Keratinocyte (primary cell): ENCODE measurements around the gene ZNF248. TPM values are rescaled to one million over a fixed set of nuclear protein-coding genes. Genes with fewer than 3 reads are reported as not detected.

Source experiments
- DNase-seq: peaks from one replicate; pipeline ENCODE4 v3.0.0-alpha.2; 2011; ENCODE audit warnings: low read depth, missing footprints, low spot score
- FAIRE-seq: peaks from 2 replicates; lab custom pipeline; 2011; peaks lifted over from hg19 to GRCh38; lab: Jason Lieb, UNC
- H2AFZ ChIP-seq: 2 replicates; pipeline ENCODE4 v1.6.0; 2012; ENCODE audit warnings: low read length, control low read depth, inconsistent platforms; ENCODE audit not compliant: control insufficient read depth
- H3K27ac ChIP-seq: 2 replicates; pipeline ENCODE4 v1.5.1; 2011; ENCODE audit warnings: low read length; ENCODE audit not compliant: control insufficient read depth, insufficient read depth
- H3K27me3 ChIP-seq: 3 replicates; pipeline ENCODE4 v1.6.0; 2011; ENCODE audit warnings: low read length; ENCODE audit not compliant: control insufficient read depth, insufficient read depth; ENCODE audit errors: extremely low read depth
- H3K36me3 ChIP-seq, 2 experiments: 2 replicates in 1 of 2; 3 replicates in 1 of 2; pipeline ENCODE4 v1.5.1; 2011; ENCODE audit warnings: low read length in 2 of 2, mild to moderate bottlenecking in 1 of 2; ENCODE audit not compliant: control insufficient read depth in 2 of 2, insufficient read depth in 2 of 2; ENCODE audit errors: extremely low read depth in 1 of 2
- H3K4me1 ChIP-seq: 3 replicates; pipeline ENCODE4 v1.5.1; 2011; ENCODE audit warnings: low read length; ENCODE audit not compliant: control insufficient read depth, insufficient read depth; ENCODE audit errors: extremely low read depth
- H3K4me2 ChIP-seq: 3 replicates; pipeline ENCODE4 v1.6.0; 2011; ENCODE audit warnings: low read depth, low read length; ENCODE audit not compliant: control insufficient read depth, insufficient read depth; ENCODE audit errors: extremely low read depth
- H3K4me3 ChIP-seq, 3 experiments: fragments of 200-600 bp in 1 of 3; sonication (generic) in 1 of 3; 2 replicates in 2 of 3; 3 replicates in 1 of 3; pipeline ENCODE4 v1.5.1; 2011 to 2016; ENCODE audit warnings: low read length in 3 of 3, mild to moderate bottlenecking in 3 of 3, control low read depth in 2 of 3, inconsistent platforms in 1 of 3, low read depth in 1 of 3, mixed read lengths in 1 of 3, mixed run types in 1 of 3, moderate library complexity in 1 of 3; ENCODE audit not compliant: control insufficient read depth in 2 of 3, insufficient read depth in 2 of 3; ENCODE audit errors: extremely low read depth in 1 of 3
- H3K79me2 ChIP-seq: 2 replicates; pipeline ENCODE4 v1.6.0; 2012; ENCODE audit warnings: low read length; ENCODE audit not compliant: control insufficient read depth, insufficient read depth
- H3K9ac ChIP-seq: 3 replicates; pipeline ENCODE4 v1.6.0; 2011; ENCODE audit warnings: low read length; ENCODE audit not compliant: control insufficient read depth, insufficient read depth; ENCODE audit errors: extremely low read depth
- H3K9me1 ChIP-seq: 3 replicates; pipeline ENCODE4 v1.6.0; 2011; ENCODE audit warnings: low read length; ENCODE audit not compliant: control insufficient read depth, insufficient read depth; ENCODE audit errors: extremely low read depth
- H3K9me3 ChIP-seq: 2 replicates; pipeline ENCODE4 v1.5.1; 2012; ENCODE audit warnings: low read depth, low read length; ENCODE audit not compliant: control insufficient read depth
- H4K20me1 ChIP-seq: 3 replicates; pipeline ENCODE4 v1.6.0; 2011; ENCODE audit warnings: low read length; ENCODE audit not compliant: control insufficient read depth, insufficient read depth; ENCODE audit errors: extremely low read depth
- EZH2 ChIP-seq: IDR thresholded peaks from one replicate; pipeline ENCODE4 v1.6.1; 2012; ENCODE audit warnings: inconsistent platforms, mild to moderate bottlenecking, low read length, moderate library complexity
- dilution Hi-C: fragments of 300-500 bp; cut with MboI; formaldehyde crosslinking; loops from one replicate; pipeline ENCODE4 v1.7.0; 2020; ENCODE audit warnings: low sequenced_read_pairs; ENCODE audit not compliant: extremely low pct_ligation_motif_present
- polyA plus RNA-seq, 5 experiments: library from polyadenylated mRNA; depleted of rRNA in 3 of 5; stranded (reverse) in 3 of 5; stranded (forward) in 1 of 5; unstranded in 1 of 5; fragments of >200 nt; gene quantifications; 1 replicate in 1 of 5; 2 replicates in 3 of 5; 3 replicates in 1 of 5; pipeline versions ENCODE4 v1.2.1 to v1.2.3, GENCODE V29; 2011 to 2012; ENCODE audit warnings: missing spikeins in 2 of 5, low read depth in 1 of 5, low replicate concordance in 1 of 5
- TF ChIP-seq, protein P1 (sequence below), 3 experiments: IDR thresholded peaks in 1 of 3; conservative IDR thresholded peaks in 1 of 3; optimal IDR thresholded peaks in 1 of 3; 2 replicates in 2 of 3; 3 replicates in 1 of 3; pipeline versions ENCODE3 to v1.5.1; 2011; ENCODE audit warnings: low read length in 3 of 3, mild to moderate bottlenecking in 3 of 3, moderate library complexity in 2 of 3, control low read depth in 1 of 3, inconsistent platforms in 1 of 3; ENCODE audit not compliant: insufficient read depth in 2 of 3; ENCODE audit errors: extremely low read depth in 1 of 3

Gene ZNF248
- polyA plus RNA-seq, 1 donor (not counting 4 experiments of a cell fraction or from before 2014, with no cell fraction given) = 4.9 TPM

DNA sequence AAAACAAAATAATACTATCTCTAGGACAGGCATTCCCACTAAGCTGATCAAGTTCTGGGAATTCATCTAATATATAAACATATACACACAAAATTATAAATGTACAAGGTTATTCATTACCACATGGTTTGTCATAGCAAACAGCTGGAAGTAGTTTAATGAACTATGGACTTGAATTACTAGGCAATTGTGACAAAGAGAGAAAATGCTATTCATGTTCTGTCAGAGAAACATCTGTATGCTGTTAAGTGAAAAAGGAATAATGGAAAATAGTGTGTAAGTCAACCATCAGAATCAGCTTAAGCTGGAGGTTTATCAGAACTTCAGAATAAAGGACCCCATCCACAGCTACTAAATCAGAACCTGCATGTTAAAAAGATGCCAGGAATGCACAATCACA lies 2.8 kb downstream of the ZNF248 start:
- dilution Hi-C loops = no loop called here
- no peak overlapping the region for H3K27ac ChIP-seq
- DNase-seq = no peak
- peaks cover 4% of the 10 kb centered on the region for H3K79me2 ChIP-seq
- TF ChIP-seq, protein P1, sequence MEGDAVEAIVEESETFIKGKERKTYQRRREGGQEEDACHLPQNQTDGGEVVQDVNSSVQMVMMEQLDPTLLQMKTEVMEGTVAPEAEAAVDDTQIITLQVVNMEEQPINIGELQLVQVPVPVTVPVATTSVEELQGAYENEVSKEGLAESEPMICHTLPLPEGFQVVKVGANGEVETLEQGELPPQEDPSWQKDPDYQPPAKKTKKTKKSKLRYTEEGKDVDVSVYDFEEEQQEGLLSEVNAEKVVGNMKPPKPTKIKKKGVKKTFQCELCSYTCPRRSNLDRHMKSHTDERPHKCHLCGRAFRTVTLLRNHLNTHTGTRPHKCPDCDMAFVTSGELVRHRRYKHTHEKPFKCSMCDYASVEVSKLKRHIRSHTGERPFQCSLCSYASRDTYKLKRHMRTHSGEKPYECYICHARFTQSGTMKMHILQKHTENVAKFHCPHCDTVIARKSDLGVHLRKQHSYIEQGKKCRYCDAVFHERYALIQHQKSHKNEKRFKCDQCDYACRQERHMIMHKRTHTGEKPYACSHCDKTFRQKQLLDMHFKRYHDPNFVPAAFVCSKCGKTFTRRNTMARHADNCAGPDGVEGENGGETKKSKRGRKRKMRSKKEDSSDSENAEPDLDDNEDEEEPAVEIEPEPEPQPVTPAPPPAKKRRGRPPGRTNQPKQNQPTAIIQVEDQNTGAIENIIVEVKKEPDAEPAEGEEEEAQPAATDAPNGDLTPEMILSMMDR (optimal IDR thresholded peaks at IDR 0.05 in 1 of 3, IDR thresholded peaks at IDR 0.05 in 1 of 3, conservative IDR thresholded peaks at IDR 0.05 in 1 of 3; ENCODE audit: extremely low read depth in 1 of 3, insufficient read depth in 2 of 3, low read length in 3 of 3) = no peak
- no peak for TF ChIP-seq EZH2
- H2AFZ ChIP-seq = no peak overlapping the region
- no peak overlapping the region for H3K4me3 ChIP-seq
- H4K20me1 ChIP-seq = no peaks in the 10 kb centered on the region
- H3K9me3 ChIP-seq = no peaks in the 10 kb centered on the region
- no peaks in the 10 kb centered on the region for H3K9me1 ChIP-seq
- H3K9ac ChIP-seq = no peak overlapping the region
- H3K4me1 ChIP-seq = peaks cover 6% of the 10 kb centered on the region
- FAIRE-seq = no peak
- no peaks in the 10 kb centered on the region for H3K36me3 ChIP-seq
- no peak overlapping the region for H3K4me2 ChIP-seq
- no peaks in the 10 kb centered on the region for H3K27me3 ChIP-seq

DNA sequence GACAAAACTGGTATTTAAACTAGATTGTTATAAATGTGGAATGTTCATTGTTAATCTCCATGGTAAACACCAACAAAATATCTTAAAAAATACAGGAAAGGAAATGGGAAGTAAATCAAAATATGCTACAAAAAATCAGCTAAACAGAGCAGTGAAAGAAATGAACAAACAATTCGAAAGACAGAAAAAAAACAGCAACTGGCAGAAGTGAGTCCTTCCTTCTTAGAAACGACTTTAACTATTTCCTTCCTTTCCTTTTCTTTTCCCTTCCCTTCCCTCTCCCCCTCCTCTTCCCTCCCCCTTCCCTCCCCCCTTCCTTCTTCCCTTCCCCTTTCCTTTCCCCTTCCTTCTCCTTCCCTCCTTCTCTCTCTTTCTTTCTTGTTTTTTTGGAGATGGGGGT lies 12.8 kb downstream of the ZNF248 start:
- Histone ChIP-seq H3K4me1 (no peaks in the 10 kb centered on the region), H3K9me1 (no peaks in the 10 kb centered on the region), H3K27ac (no peak overlapping the region), H3K4me3 (no peak overlapping the region), H3K27me3 (no peaks in the 10 kb centered on the region), H4K20me1 (no peaks in the 10 kb centered on the region), H3K36me3 (no peaks in the 10 kb centered on the region), H3K4me2 (no peak overlapping the region), H3K9ac (no peak overlapping the region), H3K9me3 (no peaks in the 10 kb centered on the region), H2AFZ (no peak overlapping the region), H3K79me2 (no peaks in the 10 kb centered on the region)
- dilution Hi-C loops = no loop called here
- no peak for FAIRE-seq
- DNase-seq = no peak
- TF ChIP-seq EZH2 = no peak
- TF ChIP-seq, protein P1 (optimal IDR thresholded peaks at IDR 0.05 in 1 of 3, IDR thresholded peaks at IDR 0.05 in 1 of 3, conservative IDR thresholded peaks at IDR 0.05 in 1 of 3; ENCODE audit: extremely low read depth in 1 of 3, insufficient read depth in 2 of 3, low read length in 3 of 3) = no peak
